OCI-LY7 (cell line): ENCODE results near the gene PTH. TPM values are rescaled to one million over a fixed set of nuclear protein-coding genes. Genes with fewer than 3 reads are reported as not detected.

Source experiments
- BruUV-seq: library from RNA; stranded (reverse); fragments of 400-500 nt; replicated peaks from 2 replicates; lab custom pipeline; 2021; lab: Mats Ljungman, UMichigan
- CTCF ChIA-PET: fragments of 300-600 bp; sonication (Branson Sonifier 250); formaldehyde crosslinking; loops from one replicate; lab custom pipeline; 2022; ENCODE audit warnings: antibody characterized with exemption; ENCODE audit not compliant: unreplicated experiment; lab: Charles Lee
- POLR2A ChIA-PET: fragments of 300-600 bp; sonication (Branson Sonifier 250); formaldehyde crosslinking; loops from one replicate; lab custom pipeline; 2022; ENCODE audit warnings: antibody characterized with exemption; lab: Charles Lee
- DNase-seq: peaks from one replicate; pipeline ENCODE4 v3.0.0-alpha.2; 2015; ENCODE audit warnings: low spot score
- H2AFZ ChIP-seq: fragments of 200-600 bp; sonication (generic), shearing (Covaris generic); 2 replicates; pipeline ENCODE4 v1.6.1; 2014; ENCODE audit warnings: mild to moderate bottlenecking, antibody characterized with exemption, low read length, moderate library complexity
- H3K27ac ChIP-seq: fragments of 200-600 bp; sonication (generic); 2 replicates; pipeline ENCODE4 v1.5.1; 2014; ENCODE audit warnings: mixed run types, low read depth, mild to moderate bottlenecking, moderate library complexity, low read length, inconsistent platforms; ENCODE audit not compliant: poor library complexity, severe bottlenecking
- H3K36me3 ChIP-seq: fragments of 200-600 bp; sonication (generic); 2 replicates; pipeline ENCODE4 v1.6.1; 2014; ENCODE audit warnings: mild to moderate bottlenecking, antibody characterized with exemption, low read length, moderate library complexity, mixed read lengths; ENCODE audit not compliant: insufficient read depth
- H3K4me1 ChIP-seq: fragments of 200-600 bp; sonication (generic); 2 replicates; pipeline ENCODE4 v1.5.1; 2014; ENCODE audit warnings: mild to moderate bottlenecking, low read length; ENCODE audit not compliant: insufficient read depth, poor library complexity, severe bottlenecking
- H3K4me2 ChIP-seq: fragments of 200-600 bp; sonication (generic); 2 replicates; pipeline ENCODE4 v1.6.1; 2014; ENCODE audit warnings: mild to moderate bottlenecking, low read length
- H3K4me3 ChIP-seq: fragments of 200-600 bp; sonication (generic); 2 replicates; pipeline ENCODE4 v1.5.1; 2014; ENCODE audit warnings: mild to moderate bottlenecking, low read depth, low read length; ENCODE audit not compliant: poor library complexity, severe bottlenecking
- H3K79me2 ChIP-seq: fragments of 200-600 bp; sonication (generic); 2 replicates; pipeline ENCODE4 v1.6.1; 2016; ENCODE audit warnings: low read depth, mild to moderate bottlenecking, low read length, moderate library complexity, mixed read lengths; ENCODE audit not compliant: insufficient read depth
- H3K9me2 ChIP-seq: fragments of 200-600 bp; sonication (generic); 2 replicates; pipeline ENCODE4 v1.6.1; 2016; ENCODE audit warnings: mild to moderate bottlenecking, low read length, mixed read lengths; ENCODE audit not compliant: insufficient read depth
- H3K9me3 ChIP-seq: fragments of 200-600 bp; sonication (generic); 2 replicates; pipeline ENCODE4 v1.6.1; 2014; ENCODE audit warnings: mild to moderate bottlenecking, mixed run types, low read length, mixed read lengths
- H4K20me1 ChIP-seq: fragments of 200-600 bp; sonication (generic); 2 replicates; pipeline ENCODE4 v1.6.1; 2014; ENCODE audit warnings: mild to moderate bottlenecking, antibody characterized with exemption, low read length, moderate library complexity, mixed read lengths; ENCODE audit not compliant: insufficient read depth
- CTCF ChIP-seq: fragments of 200-600 bp; sonication (generic); conservative IDR thresholded peaks from 2 replicates; pipeline ENCODE4 v1.5.1; 2014; ENCODE audit warnings: mild to moderate bottlenecking, antibody characterized with exemption, low read length, moderate library complexity, mixed read lengths
- EZH2phosphoT487 ChIP-seq: fragments of 200-600 bp; sonication (generic); IDR thresholded peaks from 2 replicates; pipeline ENCODE4 v1.6.1; 2018; ENCODE audit warnings: low read depth, borderline replicate concordance, mild to moderate bottlenecking, mixed run types, antibody characterized with exemption, low read length, moderate library complexity, mixed read lengths
- intact Hi-C: fragments of 100-400 bp; cut with micrococcal nuclease; formaldehyde crosslinking; loops from one replicate; pipeline ENCODE4 v1.10.0; 2022; ENCODE audit not compliant: unreplicated experiment
- total RNA-seq, 2 experiments: library from RNA; depleted of rRNA in 1 of 2; stranded (reverse); fragments of >200 nt in 1 of 2; shearing (Covaris generic) in 1 of 2; gene quantifications; 2 replicates each; pipeline ENCODE4 v1.2.3, GENCODE V29; 2014 to 2022

Gene PTH
- total RNA-seq, 2 experiments from 2014 or later = not detected

- Histone ChIP-seq H3K4me2 (no peak overlapping the region; the same call in 1 of the 2 replicates), H3K79me2 (no peaks in the 10 kb centered on the region), H4K20me1 (no peaks in the 10 kb centered on the region), H3K9me2 (no peaks in the 10 kb centered on the region), H3K4me3 (no peak overlapping the region), H3K4me1 (no peaks in the 10 kb centered on the region), H2AFZ (no peak overlapping the region), H3K36me3 (no peaks in the 10 kb centered on the region), H3K27ac (no peak overlapping the region), H3K9me3 (no peaks in the 10 kb centered on the region)
- peak; percentile 25 for DNase-seq
- ChIA-PET POLR2A (no interaction called here), CTCF (interaction anchor here (0.6 kb wide), 1 partner anchor 197 kb away, joined by 3 read pairs; no protein-coding TSS in a partner anchor)
- TF ChIP-seq CTCF (peak; percentile 40; the same call in 1 of the 2 replicates), EZH2phosphoT487 (no peak)
- intact Hi-C loops = no loop called here
- BruUV-seq = no TSS peak
Observed at GRCh38 chr11:13486926-13487660, 8.7 kb downstream of the PTH start.

- ChIA-PET POLR2A (no interaction called here), CTCF (no interaction called here)
- Histone ChIP-seq H3K27ac (no peak overlapping the region), H3K9me3 (no peaks in the 10 kb centered on the region), H2AFZ (no peak overlapping the region), H4K20me1 (no peaks in the 10 kb centered on the region), H3K4me3 (no peak overlapping the region), H3K4me2 (no peak overlapping the region), H3K36me3 (no peaks in the 10 kb centered on the region), H3K9me2 (no peaks in the 10 kb centered on the region), H3K4me1 (no peaks in the 10 kb centered on the region), H3K79me2 (no peaks in the 10 kb centered on the region)
- TF ChIP-seq EZH2phosphoT487 (no peak), CTCF (no peak)
- no TSS peak for BruUV-seq
- no peak for DNase-seq
- intact Hi-C loops = no loop called here
Observed at GRCh38 chr11:13480198-13480597, 15.6 kb downstream of the PTH start.

GRCh38 chr11:13479688-13480087, 16.1 kb downstream of the PTH start:
- Histone ChIP-seq H3K27ac (no peak overlapping the region), H2AFZ (no peak overlapping the region), H4K20me1 (no peaks in the 10 kb centered on the region), H3K36me3 (no peaks in the 10 kb centered on the region), H3K4me3 (no peak overlapping the region), H3K79me2 (no peaks in the 10 kb centered on the region), H3K9me3 (no peaks in the 10 kb centered on the region), H3K9me2 (no peaks in the 10 kb centered on the region), H3K4me2 (no peak overlapping the region), H3K4me1 (no peaks in the 10 kb centered on the region)
- TF ChIP-seq CTCF (no peak), EZH2phosphoT487 (no peak)
- BruUV-seq = no TSS peak
- ChIA-PET CTCF (no interaction called here), POLR2A (no interaction called here)
- intact Hi-C loops = no loop called here
- DNase-seq = no peak
